IPS-20b (cell line): ENCODE results near the gene SAFB.
"Not testable (repeated sequence)": the region's sequence is repeated elsewhere in the genome, so short reads cannot be mapped to it uniquely, and the experiment has no call there.

Source experiments
- H3K27ac ChIP-seq: one replicate; pipeline ENCODE4 v1.5.1; 2013; ENCODE audit warnings: low read length
- H3K27me3 ChIP-seq: 2 replicates; pipeline ENCODE4 v1.6.1; 2013; ENCODE audit warnings: mild to moderate bottlenecking, low read length, inconsistent platforms; ENCODE audit not compliant: insufficient read depth
- H3K36me3 ChIP-seq: 2 replicates; pipeline ENCODE4 v1.6.1; 2013; ENCODE audit warnings: low read depth, mild to moderate bottlenecking, inconsistent platforms, low read length, moderate library complexity; ENCODE audit not compliant: insufficient read depth
- H3K4me1 ChIP-seq: 2 replicates; pipeline ENCODE4 v1.6.1; 2013; ENCODE audit warnings: mild to moderate bottlenecking, control low read depth, inconsistent platforms, low read length, moderate library complexity; ENCODE audit not compliant: insufficient read depth
- H3K4me3 ChIP-seq: 2 replicates; pipeline ENCODE4 v1.5.1; 2013; ENCODE audit warnings: mild to moderate bottlenecking, low read length, inconsistent platforms
- H3K9ac ChIP-seq: 2 replicates; pipeline ENCODE4 v1.6.1; 2013; ENCODE audit warnings: low read depth, mild to moderate bottlenecking, inconsistent platforms, low read length, moderate library complexity
- H3K9me3 ChIP-seq: 2 replicates; pipeline ENCODE4 v1.6.1; 2013; ENCODE audit warnings: mild to moderate bottlenecking, low read depth, low read length, inconsistent platforms; ENCODE audit not compliant: insufficient read depth

The SAFB gene

GRCh38 chr19:5603626-5604025 lies 19.3 kb upstream of the SAFB start:
- Histone ChIP-seq H3K27ac (no peak overlapping the region), H3K36me3 (peaks cover 93% of the 10 kb centered on the region), H3K4me3 (no peak overlapping the region), H3K4me1 (no peaks in the 10 kb centered on the region), H3K27me3 (no peaks in the 10 kb centered on the region), H3K9me3 (no peaks in the 10 kb centered on the region), H3K9ac (no peak overlapping the region)

GRCh38 chr19:5605362-5605761 lies 17.5 kb upstream of the SAFB start:
- H3K27ac ChIP-seq, result no peak overlapping the region
- H3K9ac ChIP-seq, result no peak overlapping the region
- no peaks in the 10 kb centered on the region for H3K4me1 ChIP-seq
- no peaks in the 10 kb centered on the region for H3K9me3 ChIP-seq
- H3K4me3 ChIP-seq, result no peak overlapping the region
- peaks cover 93% of the 10 kb centered on the region for H3K36me3 ChIP-seq
- H3K27me3 ChIP-seq, result no peaks in the 10 kb centered on the region

- H3K36me3 ChIP-seq, result peaks cover 91% of the 10 kb centered on the region
- no peak overlapping the region for H3K27ac ChIP-seq
- H3K9ac ChIP-seq, result no peak overlapping the region
- H3K9me3 ChIP-seq, result no peaks in the 10 kb centered on the region
- no peaks in the 10 kb centered on the region for H3K27me3 ChIP-seq
- no peak overlapping the region for H3K4me3 ChIP-seq
- no peaks in the 10 kb centered on the region for H3K4me1 ChIP-seq
Observed at GRCh38 chr19:5607318-5608275, 15.3 kb upstream of the SAFB start.

GRCh38 chr19:5608291-5608690 lies 14.6 kb upstream of the SAFB start:
- Histone ChIP-seq H3K4me1 (no peaks in the 10 kb centered on the region), H3K36me3 (peaks cover 91% of the 10 kb centered on the region)

GRCh38 chr19:5608766-5609165 lies 14.1 kb upstream of the SAFB start:
- not testable (repeated sequence) for H3K4me3 ChIP-seq, H3K4me1 ChIP-seq, H3K27me3 ChIP-seq, H3K9me3 ChIP-seq, H3K9ac ChIP-seq, H3K27ac ChIP-seq
- H3K36me3 ChIP-seq, result peaks cover 91% of the 10 kb centered on the region

More at GRCh38 chr19:5608291-5608690, 14.6 kb upstream of the SAFB start:
- Histone ChIP-seq H3K9me3 (no peaks in the 10 kb centered on the region), H3K9ac (no peak overlapping the region), H3K4me3 (no peak overlapping the region), H3K27ac (no peak overlapping the region), H3K27me3 (no peaks in the 10 kb centered on the region)

GRCh38 chr19:5609881-5610448 lies 12.9 kb upstream of the SAFB start:
- H3K36me3 ChIP-seq, result peaks cover 91% of the 10 kb centered on the region
- no peaks in the 10 kb centered on the region for H3K9me3 ChIP-seq
- H3K27ac ChIP-seq, result no peak overlapping the region
- no peaks in the 10 kb centered on the region for H3K4me1 ChIP-seq
- H3K9ac ChIP-seq, result no peak overlapping the region
- no peak overlapping the region for H3K4me3 ChIP-seq
- H3K27me3 ChIP-seq, result no peaks in the 10 kb centered on the region

GRCh38 chr19:5612891-5613865 lies 9.7 kb upstream of the SAFB start:
- Histone ChIP-seq H3K4me1 (no peaks in the 10 kb centered on the region), H3K27ac (no peak overlapping the region), H3K36me3 (peaks cover 93% of the 10 kb centered on the region), H3K9me3 (no peaks in the 10 kb centered on the region), H3K27me3 (no peaks in the 10 kb centered on the region), H3K9ac (no peak overlapping the region), H3K4me3 (no peak overlapping the region)

- H3K9me3 ChIP-seq, result no peaks in the 10 kb centered on the region
- H3K9ac ChIP-seq, result no peak overlapping the region
- H3K27ac ChIP-seq, result no peak overlapping the region
- H3K4me1 ChIP-seq, result no peaks in the 10 kb centered on the region; the same call in 1 of the 2 replicates
- no peak overlapping the region for H3K4me3 ChIP-seq
- no peaks in the 10 kb centered on the region for H3K27me3 ChIP-seq
- H3K36me3 ChIP-seq, result peaks cover 92% of the 10 kb centered on the region
Observed at GRCh38 chr19:5615756-5616327, 7.0 kb upstream of the SAFB start.

- H3K4me1 ChIP-seq, result peaks cover 5% of the 10 kb centered on the region
- H3K27ac ChIP-seq, result no peak overlapping the region
- H3K4me3 ChIP-seq, result no peak overlapping the region
- H3K36me3 ChIP-seq, result peaks cover 90% of the 10 kb centered on the region
- no peak overlapping the region for H3K9ac ChIP-seq
- H3K9me3 ChIP-seq, result no peaks in the 10 kb centered on the region
- no peaks in the 10 kb centered on the region for H3K27me3 ChIP-seq
Observed at GRCh38 chr19:5617080-5617479, 5.8 kb upstream of the SAFB start.

GRCh38 chr19:5618591-5618990 lies 4.3 kb upstream of the SAFB start:
- Histone ChIP-seq H3K4me3 (no peak overlapping the region), H3K27ac (no peak overlapping the region), H3K4me1 (peaks cover 5% of the 10 kb centered on the region), H3K9ac (no peak overlapping the region), H3K9me3 (no peaks in the 10 kb centered on the region), H3K27me3 (no peaks in the 10 kb centered on the region), H3K36me3 (peaks cover 75% of the 10 kb centered on the region)

GRCh38 chr19:5619946-5620345 lies 2.9 kb upstream of the SAFB start:
- peaks cover 10% of the 10 kb centered on the region for H3K4me1 ChIP-seq
- H3K27me3 ChIP-seq, result no peaks in the 10 kb centered on the region
- peaks cover 65% of the 10 kb centered on the region for H3K36me3 ChIP-seq
- H3K4me3 ChIP-seq, result no peak overlapping the region
- H3K27ac ChIP-seq, result no peak overlapping the region
- no peaks in the 10 kb centered on the region for H3K9me3 ChIP-seq
- H3K9ac ChIP-seq, result peak overlapping the region; percentile 99; the same call in 1 of the 2 replicates
